HG03280 (cell line): ENCODE data around the gene XG.
"Not testable (repeated sequence)": the region's sequence is repeated elsewhere in the genome, so short reads cannot be mapped to it uniquely, and the experiment has no call there.

Source experiments
- ATAC-seq: cut with Tn5 transposase; IDR thresholded peaks from one replicate; pipeline ENCODE4 v1.9.1; 2021; ENCODE audit warnings: mild to moderate bottlenecking, moderate library complexity; ENCODE audit not compliant: unreplicated experiment

Gene XG

GRCh38 chrX:2812161-2812907 is 60.5 kb downstream of the XG start:
- not testable (repeated sequence) for ATAC-seq

- ATAC-seq = no peak
Observed at GRCh38 chrX:2817036-2817435, 65.2 kb downstream of the XG start.

- no peak for ATAC-seq
Observed at GRCh38 chrX:2819345-2820135, 67.7 kb downstream of the XG start.

DNA sequence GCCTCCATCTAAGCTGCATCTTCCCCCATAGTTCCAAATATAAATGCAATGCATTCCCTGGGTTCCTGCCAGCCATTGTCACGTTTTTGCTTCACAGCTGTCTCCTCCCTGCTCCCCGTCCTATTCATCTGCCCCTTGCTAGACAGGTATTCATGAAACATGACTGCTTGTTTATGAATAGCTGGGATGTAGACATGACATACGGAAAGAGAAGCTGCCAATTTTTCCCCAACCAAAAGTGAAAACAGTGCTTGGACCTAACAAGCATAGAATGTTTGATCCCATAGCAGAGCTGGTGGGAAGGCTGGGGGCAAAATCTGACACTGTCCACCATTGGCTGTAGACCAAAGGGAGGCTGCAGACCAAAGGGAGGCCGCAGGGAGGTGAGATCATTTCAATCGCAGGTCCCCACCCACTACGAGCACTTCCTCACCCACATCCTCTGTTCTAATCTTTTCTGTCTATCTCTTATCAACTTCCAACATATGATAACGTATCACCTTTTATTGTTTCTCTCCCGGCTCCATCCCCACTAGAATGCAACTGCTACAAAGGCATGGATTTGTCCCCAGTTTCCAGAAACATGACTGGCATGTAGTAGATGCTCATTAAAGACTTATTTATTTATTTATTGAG is 68.4 kb downstream of the XG start:
- no peak for ATAC-seq

GRCh38 chrX:2823795-2824386 is 72.1 kb downstream of the XG start:
- ATAC-seq = no peak

- ATAC-seq = no peak
Observed at GRCh38 chrX:2824886-2825285, 73.0 kb downstream of the XG start.

DNA sequence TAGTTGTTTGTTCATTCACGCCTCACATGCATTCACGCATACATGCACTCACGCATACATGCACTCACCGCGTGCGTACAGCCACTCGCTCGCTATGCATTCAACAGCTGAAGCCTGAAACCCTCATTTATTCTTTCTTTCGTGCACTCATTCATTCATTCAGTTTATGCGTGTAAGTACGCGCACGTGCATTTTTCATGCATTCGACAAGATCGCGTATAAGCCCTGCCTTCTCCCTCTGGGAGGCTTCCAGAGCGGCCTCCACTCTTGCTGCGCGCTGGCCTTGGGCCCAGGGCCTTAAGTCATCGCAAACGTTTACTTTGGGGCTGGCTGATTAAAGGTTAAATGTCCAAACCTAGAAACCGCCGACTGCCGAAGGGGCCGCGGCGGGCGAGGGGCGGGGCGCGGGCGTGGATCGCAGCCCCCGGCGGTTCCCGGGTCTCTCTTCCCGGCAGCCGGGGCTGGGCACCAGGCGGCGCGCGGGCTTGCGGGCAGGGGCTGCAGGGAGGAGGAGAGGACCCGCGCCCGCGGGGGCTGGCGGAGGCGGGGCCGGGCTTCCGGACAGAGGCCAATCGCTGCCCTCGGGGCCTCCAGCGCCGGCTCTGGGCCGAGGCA is 76.6 kb downstream of the XG start, which contains the start of gene GYG2:
Gene GYG2, plus strand, starts transcription at position 587 of the 615 bp plus-strand sequence. CDS start 1,259 bp downstream, outside the sequence.
- no peak for ATAC-seq

GRCh38 chrX:2828959-2829411 is 77.1 kb downstream of the XG start:
- ATAC-seq = no peak

DNA sequence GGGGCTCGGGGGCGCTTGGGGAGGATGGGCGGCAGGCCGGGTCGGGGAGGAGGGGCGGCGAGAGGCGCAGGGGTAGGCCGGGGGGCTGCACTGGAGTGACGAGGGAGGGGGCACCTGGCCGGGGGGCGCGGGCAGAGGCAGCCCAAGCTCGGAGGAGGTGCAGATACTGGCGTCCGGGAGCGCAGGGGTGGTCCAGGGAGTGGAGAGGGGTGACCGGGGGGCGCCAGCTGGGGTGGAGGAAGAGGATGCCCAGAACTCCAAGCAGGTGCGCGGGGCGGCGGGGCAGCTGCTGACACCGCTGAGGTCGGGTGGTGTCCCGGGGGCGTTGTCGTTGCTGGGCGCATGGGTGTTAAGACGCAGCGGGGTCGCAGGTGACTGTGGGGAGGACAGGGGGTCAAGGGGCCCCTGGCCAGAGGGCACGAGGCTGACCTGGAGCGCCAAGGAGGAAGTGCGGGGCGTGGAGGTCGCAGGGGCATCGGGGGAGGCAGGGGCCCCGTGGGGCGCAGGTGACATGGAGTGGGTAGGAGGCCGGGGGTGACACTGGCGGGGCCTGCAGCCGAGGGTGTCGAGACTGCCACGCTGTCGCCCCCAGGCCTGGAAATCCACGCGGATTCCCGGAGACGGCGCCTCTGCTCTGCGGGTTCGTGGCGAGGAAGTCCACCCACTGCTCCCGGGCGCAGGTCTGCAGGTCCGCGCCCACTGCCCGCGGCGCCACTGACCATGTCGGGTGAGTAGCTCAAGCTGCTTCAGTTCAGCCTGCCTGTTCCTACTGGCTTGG is 77.8 kb downstream of the XG start:
- ATAC-seq = no peak

DNA sequence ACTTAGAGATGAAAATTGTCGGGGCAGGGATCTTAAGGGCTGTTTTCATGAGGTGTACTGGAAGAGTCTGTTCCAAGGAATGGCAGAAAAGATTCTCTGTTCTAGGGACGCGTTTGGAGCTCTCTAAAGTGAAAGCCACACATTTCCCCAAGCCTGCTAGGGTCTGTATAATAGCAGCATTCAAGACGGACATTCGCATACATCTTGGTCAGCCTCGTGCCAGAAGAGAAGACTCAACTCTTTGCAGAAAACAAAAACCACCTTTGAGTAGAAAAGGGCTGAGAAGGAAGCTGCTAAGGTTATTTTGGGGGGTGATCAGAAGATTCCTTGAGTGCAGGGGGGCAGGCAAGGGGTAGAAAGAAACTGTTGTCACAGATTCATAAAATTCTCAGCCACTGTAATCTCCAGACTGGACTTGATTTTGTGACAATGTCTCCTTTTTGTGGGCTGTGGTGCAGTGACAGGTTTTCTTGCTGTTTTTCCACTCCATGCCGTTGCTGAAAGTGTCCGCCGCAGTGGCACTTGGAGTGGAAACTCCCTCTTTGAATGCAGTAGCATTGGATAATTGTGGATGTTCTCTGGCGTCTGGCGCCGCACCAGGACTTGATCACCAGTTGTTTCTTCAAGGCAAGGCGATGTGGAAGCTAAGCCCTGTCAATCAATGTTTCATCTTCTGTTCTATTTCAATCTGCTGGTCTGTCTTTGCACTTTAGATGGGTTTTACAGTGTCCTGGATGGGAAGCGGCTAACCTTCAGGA is 79.8 kb downstream of the XG start:
- ATAC-seq = no peak

DNA sequence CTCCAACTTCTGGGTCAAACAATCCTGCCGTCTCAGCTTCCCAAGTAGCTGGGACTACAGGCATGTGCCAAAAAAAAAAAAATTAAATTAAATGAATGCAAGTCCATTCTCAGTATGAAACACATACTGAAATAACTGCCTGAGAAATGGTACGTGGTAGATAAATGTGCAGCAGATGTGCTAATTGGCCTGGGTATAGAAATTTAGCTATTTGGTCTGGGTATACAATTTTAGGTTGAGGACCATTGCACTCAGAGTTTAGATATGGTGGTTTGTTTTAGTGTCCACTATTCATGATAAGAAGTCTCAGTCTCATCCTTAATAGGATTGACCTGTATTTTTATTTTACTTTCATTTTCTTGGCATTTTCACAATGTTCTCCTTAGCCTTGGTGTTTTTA is 86.1 kb downstream of the XG start:
- ATAC-seq = no peak

GRCh38 chrX:2840961-2841360 is 89.1 kb downstream of the XG start:
- no peak for ATAC-seq

- ATAC-seq = no peak
Observed at GRCh38 chrX:2841537-2841936, 89.7 kb downstream of the XG start.

DNA sequence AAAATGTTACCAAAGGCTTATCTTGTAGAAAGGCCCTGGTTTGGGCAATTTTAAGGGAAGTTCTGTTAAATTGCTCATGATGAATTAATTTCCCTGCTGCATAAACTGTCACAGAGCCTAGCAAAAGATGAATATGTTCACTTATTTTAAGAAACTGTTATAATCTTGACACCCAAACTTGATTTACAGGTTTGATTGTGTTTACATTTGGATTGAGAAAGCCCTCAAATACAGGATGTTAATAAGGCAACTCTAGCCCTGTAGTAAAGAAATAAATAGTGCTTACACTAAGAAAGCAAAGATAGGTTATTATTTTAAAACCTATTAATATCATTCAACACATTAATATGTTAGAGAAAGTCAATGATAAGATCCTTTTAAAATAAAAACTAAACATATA is 95.2 kb downstream of the XG start:
- ATAC-seq = no peak

GRCh38 chrX:2848871-2849301 is 97.0 kb downstream of the XG start:
- ATAC-seq = no peak

GRCh38 chrX:2854918-2855317 is 103.1 kb downstream of the XG start:
- no peak for ATAC-seq

GRCh38 chrX:2855761-2856160 is 103.9 kb downstream of the XG start:
- ATAC-seq = no peak

DNA sequence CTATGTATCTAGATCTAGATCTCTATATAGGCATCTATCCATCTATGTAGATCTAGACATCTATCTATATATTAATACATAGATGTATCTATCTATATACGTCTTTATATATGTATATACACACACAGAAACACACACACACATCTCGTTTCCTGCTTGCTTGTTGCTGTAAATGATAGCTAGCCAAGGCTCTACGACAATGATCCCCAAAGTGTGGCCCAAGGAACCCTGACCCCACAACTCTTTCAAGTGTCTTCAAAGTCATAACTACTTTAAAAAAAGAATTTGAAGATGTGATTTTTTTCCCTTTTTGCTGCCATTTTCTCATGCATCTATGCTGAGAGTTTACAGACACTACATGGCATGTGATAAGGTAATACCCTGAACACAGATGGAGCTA is 105.7 kb downstream of the XG start:
- no peak for ATAC-seq

GRCh38 chrX:2859197-2859797 is 107.5 kb downstream of the XG start:
- no peak for ATAC-seq
